B cell (primary cell): Measurements from ENCODE around the gene SYNRG. TPM values are rescaled to one million over a fixed set of nuclear protein-coding genes. Genes with fewer than 3 reads are reported as not detected.

ENCODE experiments used
- ATAC-seq: fragments of 200-7000 bp; cut with Tn5 transposase; one replicate; pipeline ENCODE4 v1.10.0; 2021; ENCODE audit warnings: low read depth, mild to moderate bottlenecking, moderate number of reproducible peaks, moderate library complexity
- CTCF ChIA-PET: fragments of 350-600 bp; sonication (Branson Sonifier 250); formaldehyde crosslinking; loops from one replicate; lab custom pipeline; 2021; ENCODE audit warnings: antibody characterized with exemption, inconsistent platforms; lab: Charles Lee
- POLR2A ChIA-PET: fragments of 350-600 bp; sonication (Branson Sonifier 250); formaldehyde crosslinking; loops from one replicate; lab custom pipeline; 2021; ENCODE audit warnings: antibody characterized with exemption; lab: Charles Lee
- DNase-seq: peaks from one replicate; pipeline ENCODE4 v3.0.0; 2013
- H2AFZ ChIP-seq: 2 replicates; pipeline ENCODE4 v1.6.1; 2012; ENCODE audit warnings: mild to moderate bottlenecking, low read depth, low read length; ENCODE audit not compliant: insufficient read depth, poor library complexity, severe bottlenecking
- H3K27ac ChIP-seq, 2 donors: 1 replicate in 1 of 2; 2 replicates in 1 of 2; pipeline ENCODE4 v1.5.1; 2012 to 2013; ENCODE audit warnings: low read length in 2 of 2, mild to moderate bottlenecking in 2 of 2, moderate library complexity in 1 of 2
- H3K27me3 ChIP-seq, 4 experiments: fragments of 200-600 bp in 1 of 4; sonication (generic) in 1 of 4; replicated peaks in 1 of 4; 1 replicate in 2 of 4; 2 replicates in 2 of 4; pipeline versions ENCODE4 v1.6.1 to v1.7.0; 2013 to 2016; ENCODE audit warnings: low read length in 3 of 4, mild to moderate bottlenecking in 2 of 4, mixed read lengths in 1 of 4, moderate library complexity in 1 of 4; ENCODE audit not compliant: insufficient read depth in 4 of 4, control insufficient read depth in 3 of 4; ENCODE audit errors: control extremely low read depth in 1 of 4
- H3K36me3 ChIP-seq, 2 experiments: replicated peaks in 1 of 2; 1 replicate in 1 of 2; 2 replicates in 1 of 2; pipeline versions ENCODE4 v1.6.1 to v1.7.1; 2013; ENCODE audit warnings: low read length in 1 of 2; ENCODE audit not compliant: insufficient read depth in 2 of 2, control insufficient read depth in 1 of 2; ENCODE audit errors: control extremely low read depth in 1 of 2, extremely low read depth in 1 of 2
- H3K4me1 ChIP-seq, 2 donors: fragments of 200-600 bp in 1 of 2; sonication (generic) in 1 of 2; 1 replicate in 1 of 2; 2 replicates in 1 of 2; pipeline versions ENCODE4 v1.5.1 to v1.6.1; 2013 to 2017; ENCODE audit warnings: low read length in 2 of 2; ENCODE audit not compliant: control insufficient read depth in 2 of 2, insufficient read depth in 2 of 2
- H3K4me2 ChIP-seq: replicated peaks from 2 replicates; pipeline ENCODE3; 2012; ENCODE audit warnings: mild to moderate bottlenecking, low read depth, low read length; ENCODE audit not compliant: poor library complexity, severe bottlenecking
- H3K4me3 ChIP-seq, 5 experiments: fragments of 200-600 bp in 1 of 5; sonication (generic) in 1 of 5; 1 replicate in 3 of 5; 2 replicates in 2 of 5; pipeline versions ENCODE4 v1.5.1 to v1.7.0; 2011 to 2016; ENCODE audit warnings: low read length in 4 of 5, mild to moderate bottlenecking in 4 of 5, low read depth in 2 of 5, control low read depth in 1 of 5, moderate library complexity in 1 of 5; ENCODE audit not compliant: insufficient read depth in 1 of 5; ENCODE audit errors: control extremely low read depth in 1 of 5, extremely low read depth in 1 of 5
- H3K79me2 ChIP-seq: fragments of 200-600 bp; sonication (generic); one replicate; pipeline ENCODE4 v1.6.0; 2016; ENCODE audit warnings: low read length; ENCODE audit not compliant: control insufficient read depth, insufficient read depth
- H3K9ac ChIP-seq: fragments of 200-600 bp; sonication (generic); 2 replicates; pipeline ENCODE4 v1.6.1; 2017; ENCODE audit warnings: mild to moderate bottlenecking, low read length, moderate library complexity
- H3K9me3 ChIP-seq, 3 donors: one replicate each; pipeline versions ENCODE4 v1.6.1 to v1.7.1; 2013; ENCODE audit warnings: low read length in 2 of 3; ENCODE audit not compliant: control insufficient read depth in 2 of 3, insufficient read depth in 1 of 3; ENCODE audit errors: control extremely low read depth in 1 of 3
- H4K20me1 ChIP-seq: 2 replicates; pipeline ENCODE4 v1.6.0; 2012; ENCODE audit warnings: mild to moderate bottlenecking, low read length; ENCODE audit not compliant: insufficient read depth, control insufficient read depth, poor library complexity, severe bottlenecking
- H3K27ac Mint-ChIP-seq: one replicate; pipeline ENCODE4 v1.8.0; 2021; ENCODE audit warnings: mixed read lengths
- H3K27me3 Mint-ChIP-seq: one replicate; pipeline ENCODE4 v1.8.0; 2021; ENCODE audit warnings: mixed read lengths
- H3K4me1 Mint-ChIP-seq: one replicate; pipeline ENCODE4 v1.8.0; 2021; ENCODE audit warnings: mixed read lengths
- H3K4me3 Mint-ChIP-seq: one replicate; pipeline ENCODE4 v1.8.0; 2021; ENCODE audit warnings: mixed read lengths
- H3K9me3 Mint-ChIP-seq: one replicate; pipeline ENCODE4 v1.8.0; 2022; ENCODE audit warnings: mixed read lengths; ENCODE audit not compliant: insufficient read depth
- CTCF ChIP-seq: fragments of 200-600 bp; IDR thresholded peaks from one replicate; pipeline ENCODE4 v1.8.0; 2022; ENCODE audit warnings: antibody characterized with exemption, mild to moderate bottlenecking
- EZH2 ChIP-seq: IDR thresholded peaks from 2 replicates; pipeline ENCODE4 v1.6.1; 2012; ENCODE audit warnings: borderline replicate concordance, low read depth, mild to moderate bottlenecking, moderate library complexity, low read length; ENCODE audit not compliant: insufficient read depth, poor library complexity, severe bottlenecking
- WGBS: methylation state at CpG from one replicate; pipeline ENCODE4 v1.1.5; 2013; ENCODE audit warnings: missing lambda C conversion rate; ENCODE audit not compliant: insufficient coverage; 5-methylcytosine and 5-hydroxymethylcytosine counted together
- intact Hi-C: fragments of 100-400 bp; cut with micrococcal nuclease; formaldehyde crosslinking; loops from one replicate; pipeline ENCODE4 v1.10.0; 2022
- polyA plus RNA-seq: library from polyadenylated mRNA; depleted of rRNA; stranded (reverse); fragments of >200 nt; gene quantifications from 2 replicates; pipeline ENCODE4 v1.2.3, GENCODE V29; 2012
- total RNA-seq, 2 donors: library from RNA; stranded (reverse); fragments of 120-200 nt in 1 of 2; gene quantifications; 1 replicate in 1 of 2; 2 replicates in 1 of 2; pipeline versions ENCODE4 v1.2.3 to v1.2.4, GENCODE V29; 2013 to 2022

Gene SYNRG
- total and polyA plus RNA-seq, 2 donors (not counting 1 experiment from before 2014, with no cell fraction given), result 31.8 to 113 TPM

GRCh38 chr17:37476431-37477120 is 132.6 kb downstream of the SYNRG start:
- no peaks in the 10 kb centered on the region for H3K4me1 ChIP-seq
- H3K27me3 Mint-ChIP-seq, result no peaks in the 10 kb centered on the region
- POLR2A ChIA-PET, result interaction anchor here (0.6 kb wide), 2 partner anchors 134 to 293 kb away, joined by 3 to 4 read pairs; no protein-coding TSS in a partner anchor
- H3K27ac Mint-ChIP-seq, result no peak overlapping the region
- H3K4me2 ChIP-seq, result no peak overlapping the region
- no peaks in the 10 kb centered on the region for H3K9me3 Mint-ChIP-seq
- no peak overlapping the region for H3K4me3 Mint-ChIP-seq
- no peak overlapping the region for H3K9ac ChIP-seq
- H3K9me3 ChIP-seq, result no peaks in the 10 kb centered on the region
- no peaks in the 10 kb centered on the region for H3K27me3 ChIP-seq
- CTCF ChIA-PET, result interaction anchor here (1.0 kb wide), 1 partner anchor 8 kb away, joined by 4 read pairs; no protein-coding TSS in a partner anchor
- no peak for TF ChIP-seq CTCF
- TF ChIP-seq EZH2, result no peak
- intact Hi-C loops, result no loop called here
- H3K4me1 Mint-ChIP-seq, result no peaks in the 10 kb centered on the region
- WGBS, result 100% methylated on average over 1 of the region's 4 CpGs
- no peak overlapping the region for H3K27ac ChIP-seq
- no peak for DNase-seq
- no peak overlapping the region for H3K4me3 ChIP-seq
- peaks cover 15 to 49% of the 10 kb centered on the region in 2 experiments for H3K36me3 ChIP-seq
- H4K20me1 ChIP-seq, result no peaks in the 10 kb centered on the region
- H2AFZ ChIP-seq, result no peak overlapping the region
- H3K79me2 ChIP-seq, result no peaks in the 10 kb centered on the region
- no peak for ATAC-seq

DNA sequence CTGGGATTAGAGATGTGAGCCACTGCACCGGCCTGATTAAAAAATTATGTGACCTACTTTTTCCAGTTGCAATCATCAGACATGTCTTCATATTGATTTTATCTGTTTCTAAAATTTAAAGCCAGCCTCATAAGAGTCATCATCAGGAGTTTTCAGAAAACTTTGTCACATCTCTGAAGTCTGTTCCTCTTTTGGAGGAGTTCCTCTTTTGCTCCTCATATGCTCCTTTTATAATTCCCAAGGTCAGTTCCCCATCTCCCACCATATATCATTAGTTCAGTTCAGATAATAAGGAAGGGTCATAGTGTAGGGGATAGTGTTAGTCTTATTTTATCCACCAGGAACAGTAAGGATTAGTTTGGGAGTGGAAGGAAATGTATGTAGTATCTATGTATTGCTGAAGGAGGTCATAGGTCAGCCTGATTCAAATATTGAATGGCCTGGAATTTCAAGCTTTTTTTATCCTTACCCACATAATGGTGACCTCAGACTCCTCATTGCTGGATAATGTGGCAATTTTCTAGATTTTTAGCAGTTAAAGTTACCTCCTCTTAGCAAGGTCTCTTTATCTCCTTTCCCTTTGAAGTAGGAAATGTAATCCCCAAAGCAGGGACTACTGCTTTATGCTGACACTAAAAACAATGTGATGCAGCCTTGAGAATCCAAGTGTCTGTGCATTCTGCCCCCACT is 133.3 kb downstream of the SYNRG start:
- Histone ChIP-seq H3K36me3 (peaks cover 15 to 54% of the 10 kb centered on the region in 2 experiments), H4K20me1 (no peaks in the 10 kb centered on the region), H3K79me2 (no peaks in the 10 kb centered on the region), H3K4me1 (no peaks in the 10 kb centered on the region), H3K9me3 (no peaks in the 10 kb centered on the region), H3K27ac (no peak overlapping the region), H3K4me3 (no peak overlapping the region), H3K4me2 (no peak overlapping the region), H3K27me3 (no peaks in the 10 kb centered on the region), H3K9ac (no peak overlapping the region), H2AFZ (no peak overlapping the region)
- H3K27ac Mint-ChIP-seq, result no peak overlapping the region
- TF ChIP-seq CTCF (no peak), EZH2 (no peak)
- POLR2A ChIA-PET, result interaction anchor here (0.6 kb wide), 1 partner anchor 135 kb away, joined by 4 read pairs; no protein-coding TSS in a partner anchor
- DNase-seq (no peak), ATAC-seq (no peak)
- WGBS, result no CpG with 5 or more reads among the region's 1 CpG
- H3K9me3 Mint-ChIP-seq, result no peaks in the 10 kb centered on the region
- H3K27me3 Mint-ChIP-seq, result no peaks in the 10 kb centered on the region
- no peaks in the 10 kb centered on the region for H3K4me1 Mint-ChIP-seq
- no peak overlapping the region for H3K4me3 Mint-ChIP-seq
- intact Hi-C loops, result no loop called here
- CTCF ChIA-PET, result no interaction called here
